ENCODE measurements around the gene MYT1. TPM values are rescaled to one million over a fixed set of nuclear protein-coding genes. Genes with fewer than 3 reads are reported as not detected.

Gene MYT1
- total and polyA plus RNA-seq, 2 experiments from 2014 or later, result 0.03 to 0.06 TPM

DNA sequence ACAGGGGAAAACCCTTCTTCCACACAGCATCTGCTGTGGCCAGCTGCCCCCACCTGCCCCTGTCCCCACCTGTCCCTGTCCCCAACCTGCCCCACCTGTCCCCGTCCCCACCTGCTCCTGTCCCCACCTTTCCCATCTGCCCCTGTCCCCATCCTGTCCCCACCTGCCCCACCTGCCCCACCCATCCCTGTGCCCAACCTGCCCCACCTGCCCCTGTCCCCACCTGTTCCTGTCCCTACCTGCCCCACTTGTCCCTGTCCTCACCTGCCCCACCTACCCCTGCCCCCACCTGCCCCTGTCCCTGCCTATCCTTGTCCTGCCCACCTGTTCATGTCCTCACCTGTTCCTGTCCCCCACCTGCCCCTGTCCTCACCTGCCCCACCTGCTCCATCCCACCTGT, 6.4 kb upstream of the MYT1 start:
- no peak overlapping the region for H2AFZ ChIP-seq
- 100% methylated on average over 1 of the region's 1 CpG for WGBS (ENCODE audit: low lambda C conversion rate, missing lambda C conversion rate)
- H3K9me3 ChIP-seq (ENCODE audit: low read depth), result no peaks in the 10 kb centered on the region
- H3K27me3 ChIP-seq, result peaks cover 34% of the 10 kb centered on the region
- H3K4me3 ChIP-seq, result no peak overlapping the region
- no peaks in the 10 kb centered on the region for H3K36me3 ChIP-seq (replicated peaks; ENCODE audit: insufficient read depth, low read depth)
- TF ChIP-seq, protein P1, sequence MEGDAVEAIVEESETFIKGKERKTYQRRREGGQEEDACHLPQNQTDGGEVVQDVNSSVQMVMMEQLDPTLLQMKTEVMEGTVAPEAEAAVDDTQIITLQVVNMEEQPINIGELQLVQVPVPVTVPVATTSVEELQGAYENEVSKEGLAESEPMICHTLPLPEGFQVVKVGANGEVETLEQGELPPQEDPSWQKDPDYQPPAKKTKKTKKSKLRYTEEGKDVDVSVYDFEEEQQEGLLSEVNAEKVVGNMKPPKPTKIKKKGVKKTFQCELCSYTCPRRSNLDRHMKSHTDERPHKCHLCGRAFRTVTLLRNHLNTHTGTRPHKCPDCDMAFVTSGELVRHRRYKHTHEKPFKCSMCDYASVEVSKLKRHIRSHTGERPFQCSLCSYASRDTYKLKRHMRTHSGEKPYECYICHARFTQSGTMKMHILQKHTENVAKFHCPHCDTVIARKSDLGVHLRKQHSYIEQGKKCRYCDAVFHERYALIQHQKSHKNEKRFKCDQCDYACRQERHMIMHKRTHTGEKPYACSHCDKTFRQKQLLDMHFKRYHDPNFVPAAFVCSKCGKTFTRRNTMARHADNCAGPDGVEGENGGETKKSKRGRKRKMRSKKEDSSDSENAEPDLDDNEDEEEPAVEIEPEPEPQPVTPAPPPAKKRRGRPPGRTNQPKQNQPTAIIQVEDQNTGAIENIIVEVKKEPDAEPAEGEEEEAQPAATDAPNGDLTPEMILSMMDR (IDR thresholded peaks at IDR 0.05; ENCODE audit: poor library complexity), result no peak
- no peaks in the 10 kb centered on the region for H3K4me1 ChIP-seq (ENCODE audit: insufficient read depth)
- no peak overlapping the region for H3K27ac ChIP-seq
- H3K79me2 ChIP-seq, result no peaks in the 10 kb centered on the region
- no peaks in the 10 kb centered on the region for H3K9me2 ChIP-seq (replicated peaks; ENCODE audit: insufficient read depth)
- no peak overlapping the region for H3K4me2 ChIP-seq
- no peaks in the 10 kb centered on the region for H4K20me1 ChIP-seq (ENCODE audit: insufficient read depth, poor library complexity, severe bottlenecking)
- no peak for DNase-seq (ENCODE audit: low spot score)

DNA sequence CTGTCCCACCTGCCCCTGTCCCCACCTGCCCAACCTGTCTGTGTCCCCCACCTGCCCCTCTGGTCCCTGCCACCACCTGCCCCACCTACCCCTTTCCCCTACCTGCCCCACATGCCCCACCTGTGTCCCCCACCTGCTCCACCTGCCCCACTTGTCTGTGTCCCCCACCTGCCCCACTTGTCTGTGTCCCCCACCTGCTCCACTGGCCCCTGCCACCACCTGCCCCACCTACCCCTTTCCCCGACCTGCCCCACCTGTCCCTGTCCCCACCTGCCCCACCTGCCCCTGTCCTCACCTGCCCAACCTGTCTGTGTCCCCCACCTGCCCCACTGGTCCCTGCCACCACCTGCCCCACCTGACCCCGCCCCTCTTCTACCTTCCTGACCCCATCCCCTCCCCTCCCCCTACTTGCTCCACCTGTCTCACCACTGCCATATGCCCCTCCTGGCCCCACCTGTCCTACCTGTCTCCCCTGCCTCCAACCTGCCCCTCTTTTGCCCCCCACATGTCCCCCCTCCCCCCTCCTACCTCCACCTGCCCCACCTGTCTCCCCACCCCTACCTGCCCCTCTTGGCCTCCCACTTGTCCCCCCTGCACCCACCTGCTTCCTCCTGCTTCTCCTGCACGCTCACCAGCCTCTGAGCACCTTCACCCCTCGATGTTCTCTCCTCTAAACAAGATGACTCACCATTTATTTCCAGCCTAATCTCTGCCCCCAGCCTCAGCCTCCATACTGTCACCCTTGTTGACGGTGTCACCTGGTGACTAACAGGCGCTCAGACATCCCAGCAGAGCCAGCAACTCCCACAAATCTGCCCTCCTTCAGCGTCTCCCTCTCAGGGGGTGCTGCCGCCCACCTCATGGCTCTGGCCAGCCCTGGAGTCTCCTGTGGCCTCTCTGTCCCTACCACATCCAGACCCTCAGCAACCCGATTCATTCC, 5.6 kb upstream of the MYT1 start:
- Histone ChIP-seq H2AFZ (no peak overlapping the region), H3K36me3 (replicated peaks; ENCODE audit: insufficient read depth, low read depth) (no peaks in the 10 kb centered on the region), H3K4me1 (ENCODE audit: insufficient read depth) (no peaks in the 10 kb centered on the region), H4K20me1 (ENCODE audit: insufficient read depth, poor library complexity, severe bottlenecking) (no peaks in the 10 kb centered on the region), H3K27ac (no peak overlapping the region), H3K4me3 (no peak overlapping the region), H3K4me2 (no peak overlapping the region), H3K79me2 (no peaks in the 10 kb centered on the region), H3K9me2 (replicated peaks; ENCODE audit: insufficient read depth) (no peaks in the 10 kb centered on the region), H3K27me3 (peaks cover 42% of the 10 kb centered on the region), H3K9me3 (ENCODE audit: low read depth) (no peaks in the 10 kb centered on the region)
- DNase-seq (ENCODE audit: low spot score), result peak; percentile 24
- TF ChIP-seq, protein P1 (IDR thresholded peaks at IDR 0.05; ENCODE audit: poor library complexity), result no peak
- TF ChIP-seq EZH2phosphoT487 (IDR thresholded peaks at IDR 0.05; ENCODE audit: low read depth, severe bottlenecking, unreplicated experiment) (no peak), EZH2 (IDR thresholded peaks at IDR 0.05; ENCODE audit: borderline replicate concordance) (no peak)
- WGBS (ENCODE audit: low lambda C conversion rate, missing lambda C conversion rate), result 73% methylated on average over 7 of the region's 9 CpGs

DNA sequence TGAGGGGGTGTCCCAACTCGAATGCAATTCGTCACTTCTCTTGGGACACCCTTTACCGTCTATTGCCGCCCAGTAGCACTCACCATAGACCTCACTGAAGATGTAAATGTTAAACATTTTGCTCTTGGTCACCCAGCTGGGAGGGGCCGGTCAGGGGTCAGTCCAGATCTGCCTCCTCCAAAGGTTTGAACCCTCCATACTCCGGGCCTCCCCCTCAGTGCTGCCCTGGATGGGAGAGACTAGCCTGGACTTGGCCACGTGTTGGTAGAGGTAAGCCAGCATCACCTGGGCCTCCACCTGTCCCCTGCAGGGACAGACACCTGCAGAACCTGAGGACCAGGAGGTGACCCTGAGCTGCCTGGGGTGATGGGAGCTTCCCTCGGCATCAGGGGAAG, 5.0 kb upstream of the MYT1 start:
- Histone ChIP-seq H4K20me1 (ENCODE audit: insufficient read depth, poor library complexity, severe bottlenecking) (no peaks in the 10 kb centered on the region), H3K27ac (no peak overlapping the region), H3K36me3 (replicated peaks; ENCODE audit: insufficient read depth, low read depth) (no peaks in the 10 kb centered on the region), H3K79me2 (no peaks in the 10 kb centered on the region), H3K4me1 (ENCODE audit: insufficient read depth) (no peaks in the 10 kb centered on the region), H3K27me3 (peaks cover 49% of the 10 kb centered on the region), H3K4me3 (no peak overlapping the region), H2AFZ (no peak overlapping the region), H3K9me2 (replicated peaks; ENCODE audit: insufficient read depth) (no peaks in the 10 kb centered on the region), H3K9me3 (ENCODE audit: low read depth) (no peaks in the 10 kb centered on the region), H3K4me2 (no peak overlapping the region)
- TF ChIP-seq, protein P1 (IDR thresholded peaks at IDR 0.05; ENCODE audit: poor library complexity), result no peak
- TF ChIP-seq EZH2phosphoT487 (IDR thresholded peaks at IDR 0.05; ENCODE audit: low read depth, severe bottlenecking, unreplicated experiment) (no peak), EZH2 (IDR thresholded peaks at IDR 0.05; ENCODE audit: borderline replicate concordance) (no peak)
- 87% methylated on average over 8 of the region's 8 CpGs for WGBS (ENCODE audit: low lambda C conversion rate, missing lambda C conversion rate)
- DNase-seq (ENCODE audit: low spot score), result no peak

Data from hepatocyte (in vitro differentiated cells).